HFFc6 (cell line): ENCODE data around the gene AP1AR. TPM values are rescaled to one million over a fixed set of nuclear protein-coding genes. Genes with fewer than 3 reads are reported as not detected.
A peak's percentile ranks its signal among the peaks of the same experiment; 100 is the strongest.
"Not testable (repeated sequence)": the region's sequence is repeated elsewhere in the genome, so short reads cannot be mapped to it uniquely, and the experiment has no call there.

ENCODE experiments used
- DNase-seq: peaks from one replicate; pipeline ENCODE4 v3.0.0-alpha.2; 2018
- H3K27ac Mint-ChIP-seq: 2 replicates; pipeline ENCODE4 v1.8.0; 2020; ENCODE audit warnings: mild to moderate bottlenecking, mixed read lengths
- H3K27me3 Mint-ChIP-seq: 2 replicates; pipeline ENCODE4 v1.8.0; 2021; ENCODE audit warnings: mild to moderate bottlenecking, moderate library complexity, mixed read lengths; ENCODE audit not compliant: insufficient read depth
- H3K36me3 Mint-ChIP-seq: 2 replicates; pipeline ENCODE4 v1.8.0; 2021; ENCODE audit warnings: low read depth, mixed read lengths
- H3K4me1 Mint-ChIP-seq: 2 replicates; pipeline ENCODE4 v1.8.0; 2020; ENCODE audit warnings: low read depth, mixed read lengths
- H3K4me3 Mint-ChIP-seq: 2 replicates; pipeline ENCODE4 v1.8.0; 2020; ENCODE audit warnings: mild to moderate bottlenecking, moderate library complexity, mixed read lengths
- H3K9me3 Mint-ChIP-seq: 2 replicates; pipeline ENCODE4 v1.8.0; 2020; ENCODE audit warnings: mild to moderate bottlenecking, mixed read lengths
- CTCF ChIP-seq: fragments of 200-600 bp; sonication (generic); IDR thresholded peaks from 2 replicates; pipeline ENCODE4 v1.5.0; 2021; ENCODE audit warnings: antibody characterized with exemption, mild to moderate bottlenecking
- total RNA-seq, 6 experiments: library from RNA; stranded (reverse); fragmentation: NEBNext Ultra II Directional; extraction: Animal tissue kit (Norgen Biotek cat#: 25700); gene quantifications; 2 replicates in 1 of 6; 3 replicates in 5 of 6; pipeline ENCODE4 v1.2.3, GENCODE V29; 2021

AP1AR gene
- total RNA-seq, 6 experiments from 2014 or later: 8.7 to 15.6 (median 11.4) TPM

DNA sequence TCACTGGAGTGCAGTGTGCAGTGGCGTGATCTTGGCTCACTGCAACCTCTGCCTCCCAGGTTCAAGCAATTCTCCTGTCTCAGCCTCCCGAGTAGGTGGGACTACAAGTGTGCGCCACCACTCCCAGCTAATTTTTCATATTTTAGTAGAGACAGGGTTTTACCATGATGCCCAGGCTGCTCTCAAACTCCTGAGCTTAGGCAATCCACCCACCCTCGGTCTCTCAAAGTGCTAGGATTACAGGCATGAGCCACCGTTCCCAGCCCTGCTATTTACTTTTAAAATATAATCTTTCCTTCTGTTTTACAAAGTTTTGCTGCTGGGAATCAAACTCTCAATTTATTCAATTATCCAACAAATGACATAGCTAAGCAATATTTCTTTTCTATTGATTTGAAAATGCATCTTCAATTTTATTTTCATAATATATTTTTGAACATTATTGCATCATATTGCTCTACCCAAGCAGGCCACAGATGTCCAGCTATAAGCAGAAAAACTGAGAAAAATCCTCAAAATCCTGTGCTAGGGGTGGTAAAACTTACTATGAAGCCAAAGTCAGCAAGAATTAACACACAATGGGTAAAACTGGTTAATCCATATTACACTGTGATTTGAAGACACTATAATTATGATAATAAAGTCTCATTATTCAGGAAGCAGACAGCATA is 48.9 kb downstream of the AP1AR start:
- H3K27ac Mint-ChIP-seq: no peak overlapping the region
- TF ChIP-seq CTCF: no peak
- peaks cover 6% of the 10 kb centered on the region; the same call in 1 of the 2 replicates for H3K36me3 Mint-ChIP-seq
- H3K27me3 Mint-ChIP-seq: peaks cover 2% of the 10 kb centered on the region
- H3K4me1 Mint-ChIP-seq: peaks cover 46% of the 10 kb centered on the region
- no peak for DNase-seq
- no peak overlapping the region for H3K4me3 Mint-ChIP-seq
- no peaks in the 10 kb centered on the region for H3K9me3 Mint-ChIP-seq

GRCh38 chr4:112281895-112282398 is 50.4 kb downstream of the AP1AR start:
- peaks cover 53% of the 10 kb centered on the region for H3K4me1 Mint-ChIP-seq
- H3K9me3 Mint-ChIP-seq, DNase-seq, H3K36me3 Mint-ChIP-seq, H3K27ac Mint-ChIP-seq, H3K27me3 Mint-ChIP-seq, H3K4me3 Mint-ChIP-seq: not testable (repeated sequence)

- no peak overlapping the region for H3K4me3 Mint-ChIP-seq
- DNase-seq: no peak
- H3K27ac Mint-ChIP-seq: no peak overlapping the region
- no peaks in the 10 kb centered on the region for H3K9me3 Mint-ChIP-seq
- peaks cover 2% of the 10 kb centered on the region for H3K27me3 Mint-ChIP-seq
- peaks cover 42% of the 10 kb centered on the region for H3K4me1 Mint-ChIP-seq
- no peaks in the 10 kb centered on the region for H3K36me3 Mint-ChIP-seq
- TF ChIP-seq CTCF: no peak
These were observed 51.5 kb downstream of the AP1AR start for GRCh38 chr4:112282860-112283667.

DNA sequence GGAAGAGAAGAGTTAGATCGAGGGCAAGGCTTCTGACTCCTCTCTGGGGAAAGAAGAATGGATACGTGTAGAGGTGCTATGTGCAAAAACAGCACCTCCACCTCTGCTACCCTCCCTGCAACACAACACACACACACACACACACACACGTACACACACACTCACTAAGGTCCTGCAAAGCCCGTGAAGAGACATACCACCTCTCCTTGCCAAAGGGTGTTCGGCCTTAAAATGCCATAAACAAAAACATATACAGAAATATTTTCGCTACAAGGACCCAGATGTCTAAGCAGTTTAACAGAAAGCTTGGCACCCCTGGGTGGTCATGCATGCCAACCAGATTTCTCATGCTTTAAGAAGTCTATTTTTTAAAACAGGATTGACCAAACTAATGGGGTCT is 52.6 kb downstream of the AP1AR start:
- H3K27me3 Mint-ChIP-seq: peaks cover 2% of the 10 kb centered on the region
- peaks cover 34% of the 10 kb centered on the region for H3K4me1 Mint-ChIP-seq
- peak overlapping the region; percentile 91 for H3K4me3 Mint-ChIP-seq
- H3K27ac Mint-ChIP-seq: peak overlapping the region; percentile 11
- no peak for TF ChIP-seq CTCF
- no peaks in the 10 kb centered on the region for H3K36me3 Mint-ChIP-seq
- no peaks in the 10 kb centered on the region for H3K9me3 Mint-ChIP-seq
- DNase-seq: no peak

DNA sequence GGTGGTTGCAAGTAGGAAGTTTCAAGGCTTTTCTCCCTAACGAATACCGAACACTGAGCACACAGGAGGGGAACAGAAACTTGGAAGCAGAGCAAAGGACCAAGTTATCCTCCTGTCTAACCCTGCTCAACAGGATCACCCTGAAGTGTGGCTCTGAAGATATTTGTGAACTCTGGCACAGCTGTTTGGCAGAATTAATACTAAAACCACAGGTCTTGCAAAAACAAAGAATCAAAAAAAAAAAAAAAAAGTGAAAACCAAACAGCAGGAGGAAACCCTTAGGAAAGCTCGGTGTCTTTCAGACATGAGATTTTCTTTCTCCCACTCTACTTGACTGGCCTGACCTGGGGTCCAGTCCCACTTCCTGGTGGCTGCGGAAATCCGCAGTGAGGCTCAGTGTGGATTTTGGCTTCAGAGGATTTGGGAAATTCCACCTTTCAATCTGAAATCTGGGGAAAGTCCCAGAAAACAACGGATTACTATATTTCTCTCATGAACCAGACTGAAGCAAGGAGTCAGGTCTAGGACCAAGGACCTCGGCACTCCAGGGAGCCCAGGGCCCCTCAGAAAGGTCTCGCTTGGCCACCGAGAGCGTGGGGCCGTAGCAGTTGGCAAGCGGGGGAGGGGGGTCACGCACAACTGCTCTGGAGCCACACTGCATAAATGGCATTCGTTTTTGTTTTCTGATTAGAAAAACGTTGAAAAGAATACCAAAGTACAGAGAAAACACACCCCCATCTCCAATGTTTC is 53.2 kb downstream of the AP1AR start:
- Mint-ChIP-seq H3K4me1 (peaks cover 31% of the 10 kb centered on the region), H3K9me3 (no peaks in the 10 kb centered on the region), H3K36me3 (no peaks in the 10 kb centered on the region), H3K27ac (peak overlapping the region; percentile 83), H3K27me3 (peaks cover 2% of the 10 kb centered on the region), H3K4me3 (peak overlapping the region; percentile 91)
- TF ChIP-seq CTCF: no peak
- no peak for DNase-seq
